Suprapubic skin (tissue), 4 donors: Measurements from ENCODE around the gene RTP3. TPM values are rescaled to one million over a fixed set of nuclear protein-coding genes. Genes with fewer than 3 reads are reported as not detected.

ENCODE experiments used
- DNase-seq, 2 donors: peaks; one replicate each; pipeline ENCODE4 v3.0.0-alpha.2; 2019; ENCODE audit warnings: low spot score in 2 of 2
- H3K27ac ChIP-seq: fragments of 200-600 bp; sonication (generic); one replicate; pipeline ENCODE4 v1.5.1; 2019
- H3K27me3 ChIP-seq: fragments of 200-600 bp; sonication (generic); one replicate; pipeline ENCODE4 v1.5.1; 2019
- H3K36me3 ChIP-seq: fragments of 200-600 bp; sonication (generic); one replicate; pipeline ENCODE4 v1.5.1; 2019
- H3K4me1 ChIP-seq: fragments of 200-600 bp; sonication (generic); one replicate; pipeline ENCODE4 v1.5.1; 2019
- H3K4me3 ChIP-seq: fragments of 200-600 bp; sonication (generic); one replicate; pipeline ENCODE4 v1.5.1; 2019; ENCODE audit warnings: mild to moderate bottlenecking
- H3K9me3 ChIP-seq: fragments of 200-600 bp; sonication (generic); one replicate; pipeline ENCODE4 v1.5.1; 2019
- CTCF ChIP-seq, 2 donors: fragments of 200-600 bp in 1 of 2; fragments of 450-650 bp in 1 of 2; sonication (generic) in 1 of 2; IDR thresholded peaks; one replicate each; pipeline ENCODE4 v1.5.1; 2016 to 2019; ENCODE audit warnings: antibody characterized with exemption in 2 of 2, mild to moderate bottlenecking in 1 of 2, moderate library complexity in 1 of 2
- EP300 ChIP-seq: sonication (generic); formaldehyde crosslinking; IDR thresholded peaks from one replicate; pipeline ENCODE4 v1.6.1; 2017; ENCODE audit warnings: antibody characterized with exemption
- POLR2A ChIP-seq, 2 donors: fragments of 450-650 bp; IDR thresholded peaks; one replicate each; pipeline ENCODE4 v1.6.1; 2017; ENCODE audit warnings: antibody characterized with exemption in 2 of 2, mild to moderate bottlenecking in 2 of 2, moderate library complexity in 2 of 2
- POLR2AphosphoS5 ChIP-seq, 3 donors: sonication (generic); formaldehyde crosslinking; IDR thresholded peaks; one replicate each; pipeline ENCODE4 v1.6.1; 2017; ENCODE audit warnings: antibody characterized with exemption in 3 of 3
- WGBS: methylation state at CpG from one replicate; pipeline ENCODE4 v1.1.5; 2018; 5-methylcytosine and 5-hydroxymethylcytosine counted together
- total RNA-seq, 4 donors: library from RNA; depleted of rRNA; stranded (reverse); fragments of >200 nt; gene quantifications; one replicate each; pipeline ENCODE4 v1.1.0, GENCODE V29; 2016

RTP3 gene
- total RNA-seq, 4 donors from 2014 or later, result not detected

- Histone ChIP-seq H3K27ac (no peak overlapping the region), H3K36me3 (no peaks in the 10 kb centered on the region), H3K27me3 (peaks cover 3% of the 10 kb centered on the region), H3K4me3 (no peak overlapping the region), H3K9me3 (no peaks in the 10 kb centered on the region), H3K4me1 (no peaks in the 10 kb centered on the region)
- TF ChIP-seq POLR2A (IDR thresholded peaks at IDR 0.05) (no peak), CTCF (IDR thresholded peaks at IDR 0.05) (no peak), EP300 (no peak), POLR2AphosphoS5 (IDR thresholded peaks at IDR 0.05) (no peak)
- no peak for DNase-seq
- WGBS, result 75% methylated on average over 4 of the region's 4 CpGs
Observed at GRCh38 chr3:46481636-46482035, 16.1 kb upstream of the RTP3 start.

GRCh38 chr3:46482632-46483350, 15.0 kb upstream of the RTP3 start:
- Histone ChIP-seq H3K27me3 (peaks cover 3% of the 10 kb centered on the region), H3K4me3 (no peak overlapping the region), H3K36me3 (no peaks in the 10 kb centered on the region), H3K9me3 (no peaks in the 10 kb centered on the region), H3K4me1 (no peaks in the 10 kb centered on the region), H3K27ac (no peak overlapping the region)
- TF ChIP-seq POLR2A (IDR thresholded peaks at IDR 0.05) (no peak), CTCF (IDR thresholded peaks at IDR 0.05) (no peak), POLR2AphosphoS5 (IDR thresholded peaks at IDR 0.05) (no peak), EP300 (no peak)
- 67% methylated on average over 1 of the region's 1 CpG for WGBS
- DNase-seq, result no peak

- no peaks in the 10 kb centered on the region for H3K36me3 ChIP-seq
- peaks cover 3% of the 10 kb centered on the region for H3K27me3 ChIP-seq
- no peak overlapping the region for H3K27ac ChIP-seq
- no peak for TF ChIP-seq EP300
- no peak for TF ChIP-seq CTCF (IDR thresholded peaks at IDR 0.05)
- no peak for TF ChIP-seq POLR2AphosphoS5 (IDR thresholded peaks at IDR 0.05)
- no peak for TF ChIP-seq POLR2A (IDR thresholded peaks at IDR 0.05)
- 88% methylated on average over 2 of the region's 2 CpGs for WGBS
- H3K4me1 ChIP-seq, result peaks cover 5% of the 10 kb centered on the region
- no peaks in the 10 kb centered on the region for H3K9me3 ChIP-seq
- DNase-seq, result no peak
- no peak overlapping the region for H3K4me3 ChIP-seq
Observed at GRCh38 chr3:46483825-46484224, 14.0 kb upstream of the RTP3 start.

GRCh38 chr3:46484388-46484787, 13.4 kb upstream of the RTP3 start:
- 89% methylated on average over 1 of the region's 1 CpG for WGBS
- no peak overlapping the region for H3K4me3 ChIP-seq
- no peaks in the 10 kb centered on the region for H3K9me3 ChIP-seq
- H3K27me3 ChIP-seq, result no peaks in the 10 kb centered on the region
- no peaks in the 10 kb centered on the region for H3K36me3 ChIP-seq
- no peak for DNase-seq
- H3K4me1 ChIP-seq, result peaks cover 8% of the 10 kb centered on the region
- H3K27ac ChIP-seq, result no peak overlapping the region
- TF ChIP-seq CTCF (IDR thresholded peaks at IDR 0.05) (no peak), POLR2AphosphoS5 (IDR thresholded peaks at IDR 0.05) (no peak)

- H3K27me3 ChIP-seq, result no peaks in the 10 kb centered on the region
- no peaks in the 10 kb centered on the region for H3K9me3 ChIP-seq
- TF ChIP-seq EP300 (no peak), POLR2A (IDR thresholded peaks at IDR 0.05) (no peak), POLR2AphosphoS5 (IDR thresholded peaks at IDR 0.05) (no peak), CTCF (IDR thresholded peaks at IDR 0.05) (no peak)
- H3K36me3 ChIP-seq, result no peaks in the 10 kb centered on the region
- H3K4me3 ChIP-seq, result no peak overlapping the region
- DNase-seq, result no peak
- no peak overlapping the region for H3K27ac ChIP-seq
- peaks cover 8% of the 10 kb centered on the region for H3K4me1 ChIP-seq
- 69% methylated on average over 8 of the region's 10 CpGs for WGBS
Observed at GRCh38 chr3:46484911-46485778, 12.6 kb upstream of the RTP3 start.
